GM12878 (cell line): ENCODE data around the gene RMDN3. TPM values are rescaled to one million over a fixed set of nuclear protein-coding genes. Genes with fewer than 3 reads are reported as not detected.

ENCODE experiments used
- ATAC-seq: fragments of 200-7000 bp; cut with Tn5 transposase; 3 replicates; pipeline ENCODE4 v1.9.1; 2020; ENCODE audit warnings: mild to moderate bottlenecking, moderate library complexity
- BruUV-seq: library from RNA; stranded (reverse); fragments of 400-500 nt; replicated peaks from 2 replicates; lab custom pipeline; 2021; lab: Mats Ljungman, UMichigan
- CTCF ChIA-PET: fragments of 300-600 bp; sonication (Branson Sonifier 250); formaldehyde crosslinking; extraction: SDS; loops from one replicate; lab custom pipeline; 2021; ENCODE audit warnings: inconsistent platforms; lab: Yijun Ruan, JAX
- POLR2A ChIA-PET: fragments of 350-600 bp; formaldehyde crosslinking; extraction: SDS; loops from one replicate; lab custom pipeline; 2021; ENCODE audit warnings: inconsistent platforms; lab: Charles Lee
- RAD21 ChIA-PET: fragments of 300-600 bp; sonication (Branson Sonifier 250); formaldehyde crosslinking; loops from one replicate; lab custom pipeline; 2023; ENCODE audit warnings: antibody characterized with exemption; ENCODE audit not compliant: unreplicated experiment; lab: Charles Lee
- SMC1A ChIA-PET: fragments of 300-600 bp; sonication (Branson Sonifier 250); formaldehyde crosslinking; loops from one replicate; lab custom pipeline; 2023; ENCODE audit not compliant: unreplicated experiment, uncharacterized antibody; lab: Charles Lee
- DNase-seq: peaks from one replicate; pipeline ENCODE4 v3.0.0-alpha.2; 2011; ENCODE audit warnings: low read depth, low spot score
- FAIRE-seq: peaks from 3 replicates; lab custom pipeline; 2011; peaks lifted over from hg19 to GRCh38; lab: Jason Lieb, UNC
- H2AFZ ChIP-seq: 2 replicates; pipeline ENCODE4 v1.6.0; 2011; ENCODE audit warnings: low read depth, low read length, control low read depth; ENCODE audit not compliant: control insufficient read depth
- H3K27ac ChIP-seq: 2 replicates; pipeline ENCODE4 v1.5.1; 2011; ENCODE audit warnings: control low read depth; ENCODE audit not compliant: control insufficient read depth, insufficient read depth
- H3K27me3 ChIP-seq, 2 experiments: replicated peaks in 1 of 2; 2 replicates each; pipeline versions ENCODE4 v1.6.0 to v1.6.1; 2011; ENCODE audit warnings: low read length in 1 of 2; ENCODE audit not compliant: control insufficient read depth in 2 of 2, insufficient read depth in 2 of 2
- H3K36me3 ChIP-seq, 2 experiments: 2 replicates each; pipeline ENCODE4 v1.5.1; 2011; ENCODE audit warnings: low read length in 1 of 2; ENCODE audit not compliant: control insufficient read depth in 2 of 2, insufficient read depth in 2 of 2
- H3K4me1 ChIP-seq: 2 replicates; pipeline ENCODE4 v1.6.1; 2011; ENCODE audit warnings: mild to moderate bottlenecking, low read length, moderate library complexity, mixed read lengths; ENCODE audit not compliant: control insufficient read depth, insufficient read depth
- H3K4me2 ChIP-seq: 2 replicates; pipeline ENCODE4 v1.6.0; 2011; ENCODE audit warnings: control low read depth; ENCODE audit not compliant: control insufficient read depth, insufficient read depth
- H3K4me3 ChIP-seq: fragments of 200-600 bp; sonication (generic); 2 replicates; pipeline ENCODE4 v1.5.1; 2016
- H3K79me2 ChIP-seq: 2 replicates; pipeline ENCODE4 v1.6.0; 2011; ENCODE audit warnings: low read length; ENCODE audit not compliant: control insufficient read depth, insufficient read depth
- H3K9ac ChIP-seq: 2 replicates; pipeline ENCODE4 v1.8.0; 2011; ENCODE audit warnings: low read length, control low read depth, mixed read lengths; ENCODE audit not compliant: control insufficient read depth, insufficient read depth
- H3K9me3 ChIP-seq: replicated peaks from 3 replicates; pipeline ENCODE4 v1.5.1; 2011; ENCODE audit warnings: mild to moderate bottlenecking, low read length; ENCODE audit not compliant: control insufficient read depth, insufficient read depth
- H4K20me1 ChIP-seq: 2 replicates; pipeline ENCODE4 v1.6.0; 2011; ENCODE audit not compliant: control insufficient read depth, insufficient read depth
- ESRRA ChIP-seq: IDR thresholded peaks from 2 replicates; pipeline ENCODE4 v1.6.1; 2012; ENCODE audit warnings: mild to moderate bottlenecking, low read length, improper control_type of control experiment
- RBBP5 ChIP-seq: fragments of 200-600 bp; sonication (generic); conservative IDR thresholded peaks from 2 replicates; pipeline ENCODE4 v1.6.1; 2016
- TARDBP ChIP-seq: IDR thresholded peaks from 2 replicates; pipeline ENCODE4 v1.6.1; 2016; ENCODE audit warnings: borderline replicate concordance
- ZNF274 ChIP-seq: IDR thresholded peaks from one replicate; pipeline ENCODE4 v1.8.0; 2011; ENCODE audit not compliant: insufficient read length, insufficient read depth
- WGBS: methylation state at CpG from one replicate; pipeline ENCODE4 v1.1.6; 2016; ENCODE audit warnings: low lambda C conversion rate; ENCODE audit not compliant: insufficient replicate concordance, insufficient coverage; ENCODE audit errors: missing lambda C conversion rate; 5-methylcytosine and 5-hydroxymethylcytosine counted together
- in situ Hi-C: fragments of 300-500 bp; cut with MboI; formaldehyde crosslinking; loops from 9 replicates; pipeline ENCODE4 v1.14.3; 2018; ENCODE audit warnings: mixed read lengths
- intact Hi-C: fragments of 100-400 bp; cut with micrococcal nuclease; formaldehyde crosslinking; loops from one replicate; pipeline ENCODE4 v1.14.2; 2022; ENCODE audit not compliant: unreplicated experiment
- polyA plus RNA-seq, 11 experiments: library from polyadenylated mRNA; depleted of rRNA in 4 of 11; unstranded in 6 of 11; stranded (reverse) in 5 of 11; fragments of >200 nt; fragmentation: Nextera tagmentation in 4 of 11; fragmentation: Illumina TruSeq in 1 of 11; extraction: Ambion mirVana in 4 of 11; extraction: Trizol in 1 of 11; gene quantifications; 1 replicate in 1 of 11; 2 replicates in 10 of 11; pipeline versions ENCODE4 v1.2.1 to v1.2.3, GENCODE V29; 2011 to 2016; ENCODE audit warnings: inconsistent platforms in 2 of 11, missing spikeins in 2 of 11, low read depth in 1 of 11
- total RNA-seq, 4 experiments: library from RNA; depleted of rRNA in 3 of 4; stranded (reverse); fragments of >200 nt in 3 of 4; fragmentation: Illumina TruSeq in 1 of 4; extraction: Trizol in 1 of 4; gene quantifications; 2 replicates each; pipeline versions ENCODE4 v1.2.1 to v1.2.3, GENCODE V29; 2013 to 2021
- TF ChIP-seq, protein P1 (sequence below): fragments of 450-650 bp; IDR thresholded peaks from 2 replicates; pipeline ENCODE4 v1.6.1; 2017; ENCODE audit warnings: antibody characterized with exemption, mild to moderate bottlenecking, moderate library complexity
- TF ChIP-seq, protein P2 (sequence below): IDR thresholded peaks from 2 replicates; pipeline ENCODE4 v1.6.1; 2012; ENCODE audit warnings: low read depth, low read length, improper control_type of control experiment

Gene RMDN3
- total and polyA plus RNA-seq, 10 of the 15 experiments (the other 5 are each of a cell fraction or from before 2014, with no cell fraction given): 5.7 to 44.4 (median 20.3) TPM

DNA sequence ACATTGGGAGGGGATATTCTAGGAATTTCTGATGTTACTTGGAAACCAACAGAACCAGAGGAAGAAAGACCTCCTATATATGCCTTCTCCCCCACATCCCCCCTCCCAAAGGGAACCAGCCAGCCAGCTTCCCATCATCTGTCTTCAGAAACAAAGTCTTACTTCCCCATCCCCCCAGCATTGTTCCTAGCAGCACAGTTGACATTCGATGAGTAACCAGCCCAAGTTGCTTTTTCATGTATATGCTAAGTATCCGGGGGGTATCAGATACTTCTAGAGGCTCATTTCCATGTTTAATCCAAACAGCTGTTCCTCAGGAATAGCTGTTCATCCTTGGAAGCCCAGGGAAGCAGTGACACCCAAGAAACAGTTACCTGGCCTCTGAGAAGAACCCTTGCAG, 16.0 kb downstream of the RMDN3 start:
- POLR2A ChIA-PET: interaction anchor here (0.6 to 1.0 kb wide), 2 partner anchors 51 to 61 kb away, joined by 4 to 7 read pairs; no protein-coding TSS in a partner anchor
- peaks cover 17 to 37% of the 10 kb centered on the region in 2 experiments for H3K36me3 ChIP-seq
- H3K27ac ChIP-seq: no peak overlapping the region
- SMC1A ChIA-PET: interaction anchor here (0.9 to 2.1 kb wide), 4 partner anchors 16 to 151 kb away, joined by 3 to 4 read pairs (median 4); partner anchors contain the start of gene RAD51
- no peak overlapping the region for H2AFZ ChIP-seq
- intact Hi-C loops: no loop called here
- 87% methylated on average over 2 of the region's 2 CpGs for WGBS
- no peaks in the 10 kb centered on the region for H3K79me2 ChIP-seq
- FAIRE-seq: no peak
- no peaks in the 10 kb centered on the region for H3K9me3 ChIP-seq
- H4K20me1 ChIP-seq: no peaks in the 10 kb centered on the region
- BruUV-seq: no TSS peak
- no peaks in the 10 kb centered on the region for H3K27me3 ChIP-seq
- CTCF ChIA-PET: interaction anchor here (0.7 to 1.8 kb wide), 7 partner anchors 9 to 230 kb away, joined by 3 to 6 read pairs (median 3); no protein-coding TSS in a partner anchor
- no peak overlapping the region for H3K4me3 ChIP-seq
- TF ChIP-seq, protein P1, sequence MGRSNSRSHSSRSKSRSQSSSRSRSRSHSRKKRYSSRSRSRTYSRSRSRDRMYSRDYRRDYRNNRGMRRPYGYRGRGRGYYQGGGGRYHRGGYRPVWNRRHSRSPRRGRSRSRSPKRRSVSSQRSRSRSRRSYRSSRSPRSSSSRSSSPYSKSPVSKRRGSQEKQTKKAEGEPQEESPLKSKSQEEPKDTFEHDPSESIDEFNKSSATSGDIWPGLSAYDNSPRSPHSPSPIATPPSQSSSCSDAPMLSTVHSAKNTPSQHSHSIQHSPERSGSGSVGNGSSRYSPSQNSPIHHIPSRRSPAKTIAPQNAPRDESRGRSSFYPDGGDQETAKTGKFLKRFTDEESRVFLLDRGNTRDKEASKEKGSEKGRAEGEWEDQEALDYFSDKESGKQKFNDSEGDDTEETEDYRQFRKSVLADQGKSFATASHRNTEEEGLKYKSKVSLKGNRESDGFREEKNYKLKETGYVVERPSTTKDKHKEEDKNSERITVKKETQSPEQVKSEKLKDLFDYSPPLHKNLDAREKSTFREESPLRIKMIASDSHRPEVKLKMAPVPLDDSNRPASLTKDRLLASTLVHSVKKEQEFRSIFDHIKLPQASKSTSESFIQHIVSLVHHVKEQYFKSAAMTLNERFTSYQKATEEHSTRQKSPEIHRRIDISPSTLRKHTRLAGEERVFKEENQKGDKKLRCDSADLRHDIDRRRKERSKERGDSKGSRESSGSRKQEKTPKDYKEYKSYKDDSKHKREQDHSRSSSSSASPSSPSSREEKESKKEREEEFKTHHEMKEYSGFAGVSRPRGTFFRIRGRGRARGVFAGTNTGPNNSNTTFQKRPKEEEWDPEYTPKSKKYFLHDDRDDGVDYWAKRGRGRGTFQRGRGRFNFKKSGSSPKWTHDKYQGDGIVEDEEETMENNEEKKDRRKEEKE: no peak
- TF ChIP-seq ESRRA: no peak
- no peak for TF ChIP-seq RBBP5
- TF ChIP-seq ZNF274: no peak
- TF ChIP-seq TARDBP: no peak
- TF ChIP-seq, protein P2, sequence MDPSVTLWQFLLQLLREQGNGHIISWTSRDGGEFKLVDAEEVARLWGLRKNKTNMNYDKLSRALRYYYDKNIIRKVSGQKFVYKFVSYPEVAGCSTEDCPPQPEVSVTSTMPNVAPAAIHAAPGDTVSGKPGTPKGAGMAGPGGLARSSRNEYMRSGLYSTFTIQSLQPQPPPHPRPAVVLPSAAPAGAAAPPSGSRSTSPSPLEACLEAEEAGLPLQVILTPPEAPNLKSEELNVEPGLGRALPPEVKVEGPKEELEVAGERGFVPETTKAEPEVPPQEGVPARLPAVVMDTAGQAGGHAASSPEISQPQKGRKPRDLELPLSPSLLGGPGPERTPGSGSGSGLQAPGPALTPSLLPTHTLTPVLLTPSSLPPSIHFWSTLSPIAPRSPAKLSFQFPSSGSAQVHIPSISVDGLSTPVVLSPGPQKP: no peak
- H3K4me1 ChIP-seq: peaks cover 7% of the 10 kb centered on the region
- ATAC-seq: no peak
- DNase-seq: no peak
- H3K9ac ChIP-seq: no peak overlapping the region
- RAD21 ChIA-PET: interaction anchor here (0.7 kb wide), 1 partner anchor 9 kb away, joined by 3 read pairs; no protein-coding TSS in a partner anchor
- in situ Hi-C loops: no loop called here
- H3K4me2 ChIP-seq: no peak overlapping the region
